ENCODE results near the gene P2RY4.
A peak's percentile ranks its signal among the peaks of the same experiment; 100 is the strongest.
"Not testable (repeated sequence)": the region's sequence is repeated elsewhere in the genome, so short reads cannot be mapped to it uniquely, and the experiment has no call there.

The P2RY4 gene

DNA sequence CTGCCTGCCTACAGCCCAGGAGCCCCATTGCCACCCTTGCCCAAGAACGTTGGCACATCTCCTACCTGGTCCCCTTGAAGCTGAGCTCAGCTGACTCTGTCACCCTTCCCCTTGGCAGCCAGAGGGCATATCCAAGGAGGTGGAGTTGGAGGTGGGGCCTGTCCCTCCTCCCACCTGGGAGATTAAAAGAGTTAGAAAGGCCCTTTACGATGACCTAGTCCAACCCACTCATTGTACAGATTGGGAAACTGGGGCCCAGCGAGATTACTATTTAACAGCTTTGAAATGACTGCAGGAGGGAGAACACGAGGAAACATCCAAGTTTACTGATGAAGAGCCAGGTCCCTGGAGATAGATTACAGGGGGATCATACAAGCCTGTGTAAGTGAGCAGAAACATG lies at the start of gene P2RY4:
Gene P2RY4, minus strand, starts transcription at position 101 of the 400 bp plus-strand sequence. CDS start 580 bp downstream, outside the sequence.
- DNase-seq: no peak

DNA sequence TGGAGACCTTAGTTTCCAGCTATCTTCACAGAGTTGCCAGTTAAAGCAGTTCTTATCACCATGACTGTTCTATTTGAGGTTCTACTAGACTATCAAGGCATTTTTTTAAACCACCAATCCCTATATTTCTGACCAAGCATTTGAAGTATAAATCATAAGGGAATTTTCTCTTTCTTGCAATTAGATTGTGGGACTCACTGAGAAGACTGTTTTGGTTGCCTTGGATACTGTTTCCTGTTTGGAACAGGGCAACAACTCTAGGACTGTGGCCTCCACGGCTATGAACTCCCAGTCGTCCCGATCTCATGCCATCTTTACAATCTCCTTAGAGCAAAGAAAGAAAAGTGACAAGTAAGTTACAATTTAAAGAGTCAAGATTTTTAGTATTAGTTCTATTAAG lies 41.7 kb upstream of the P2RY4 start:
- no peak for DNase-seq

- no peak for DNase-seq
Observed at GRCh38 chrX:70293621-70294020, 33.6 kb upstream of the P2RY4 start.

DNA sequence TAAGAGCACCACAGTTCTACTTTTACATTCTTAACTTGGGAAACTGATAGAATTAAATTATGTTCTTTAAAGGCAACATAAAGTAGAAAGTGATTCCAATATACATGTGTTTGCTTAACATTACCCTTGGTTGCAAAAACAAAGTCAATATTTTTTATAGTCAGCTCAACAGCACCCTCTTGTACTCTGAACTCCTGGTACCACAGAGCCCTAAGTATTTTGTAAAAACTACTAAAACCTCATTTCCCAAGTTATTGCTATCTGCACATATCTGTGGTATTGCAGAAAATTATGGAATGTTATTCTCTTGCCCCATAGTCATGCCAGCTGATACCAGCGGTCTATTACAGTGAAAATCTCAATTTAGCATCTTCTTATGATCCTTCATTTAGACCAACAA lies 32.8 kb upstream of the P2RY4 start:
- DNase-seq: no peak

DNA sequence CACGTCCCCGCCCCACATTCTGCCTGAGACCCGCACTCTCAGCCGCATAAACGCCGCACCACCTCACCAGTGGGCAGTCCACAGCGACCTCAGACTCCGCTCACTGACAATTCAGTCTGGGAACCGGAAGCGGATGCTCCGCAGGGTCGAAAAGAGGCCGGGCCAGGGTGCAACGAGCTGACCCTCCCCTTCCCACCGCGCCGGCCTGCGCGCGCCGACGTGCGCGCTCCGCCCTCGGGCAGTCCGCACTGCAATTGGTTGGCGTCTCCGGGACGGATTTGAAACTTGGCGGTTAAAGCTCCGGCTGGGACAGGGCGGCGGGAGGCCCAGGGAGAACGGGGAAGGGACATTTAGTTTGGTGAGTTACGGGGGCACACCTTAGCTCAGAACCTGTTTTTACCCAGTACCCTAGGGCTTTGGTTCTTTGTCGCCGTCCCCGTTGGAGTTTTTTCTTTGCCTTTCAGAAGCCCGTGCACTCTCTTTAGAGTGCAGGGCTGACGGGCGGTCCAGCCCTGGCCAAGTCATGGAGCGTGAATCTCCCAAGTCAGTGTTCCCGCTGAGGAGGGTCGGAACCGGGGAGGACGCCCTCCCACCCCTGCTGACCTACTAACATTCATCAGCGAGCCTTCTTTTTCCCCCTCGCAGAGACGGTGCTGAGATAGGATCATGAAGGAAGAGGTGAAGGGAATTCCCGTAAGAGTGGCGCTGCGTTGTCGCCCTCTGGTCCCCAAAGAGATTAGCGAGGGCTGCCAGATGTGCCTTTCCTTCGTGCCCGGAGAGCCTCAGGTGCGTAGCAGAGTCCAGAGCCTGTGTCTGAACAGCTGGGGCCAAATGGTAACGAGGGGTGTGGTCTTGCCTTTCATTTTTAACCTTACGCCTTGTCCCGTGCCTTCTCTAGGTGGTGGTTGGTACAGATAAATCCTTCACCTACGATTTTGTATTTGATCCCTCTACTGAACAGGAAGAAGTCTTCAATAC lies 30.1 kb upstream of the P2RY4 start, which contains the start of the genes KIF4A and PDZD11:
Gene KIF4A, plus strand, starts transcription at position 312 of the 978 bp plus-strand sequence. Its CDS starts 355 bp downstream, at position 667.
Gene PDZD11, minus strand, starts transcription at position 135 of the 978 bp plus-strand sequence. CDS start 586 bp downstream, outside the sequence.
- DNase-seq: peak; percentile 60

GRCh38 chrX:70289168-70289792 lies 29.3 kb upstream of the P2RY4 start:
- no peak for DNase-seq

GRCh38 chrX:70281951-70282350 lies 21.9 kb upstream of the P2RY4 start, which contains the start of gene RAB41:
TSS of gene RAB41 (plus strand) at chrX:70282172. CDS start at chrX:70282218, 46 bp downstream.
- DNase-seq: no peak

DNA sequence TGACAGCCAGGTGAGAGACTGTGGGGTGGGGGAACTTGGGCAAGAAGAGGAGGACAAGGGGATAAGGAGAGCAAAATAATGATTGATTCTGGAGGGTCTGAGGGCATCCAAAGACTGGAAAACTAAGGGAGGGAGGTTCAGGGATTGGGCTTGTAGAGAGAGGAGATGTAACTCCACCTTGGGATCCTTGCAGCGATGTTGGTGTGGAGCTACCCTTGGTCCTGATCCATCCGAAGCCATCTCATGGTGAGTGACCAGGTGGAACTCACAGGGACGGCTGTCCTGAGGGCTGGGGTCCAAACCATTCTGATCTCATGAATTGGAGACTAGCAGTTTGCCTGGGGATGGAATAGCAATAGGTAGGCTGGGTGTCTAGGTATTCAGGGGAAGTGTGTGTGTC lies 20.6 kb upstream of the P2RY4 start:
- DNase-seq: no peak

DNA sequence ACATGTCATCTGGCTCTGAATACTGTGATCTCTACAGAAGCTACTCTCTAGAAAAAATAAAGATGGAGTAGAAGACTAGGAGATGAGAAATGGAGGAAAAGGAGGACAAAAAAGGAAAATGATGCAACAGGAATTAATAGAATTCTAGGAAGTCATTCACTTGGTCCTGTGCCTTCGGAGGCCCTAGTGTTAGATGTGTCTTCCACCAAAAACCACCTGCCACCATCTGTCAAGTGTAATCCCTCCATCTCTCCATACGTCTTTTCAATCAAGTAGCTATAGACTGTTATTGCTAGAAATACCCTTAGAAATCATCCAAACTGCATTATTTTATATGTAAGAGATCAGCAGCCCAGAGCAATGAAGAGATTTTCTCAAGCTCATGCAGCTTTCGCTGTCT lies 19.1 kb upstream of the P2RY4 start:
- DNase-seq: no peak

DNA sequence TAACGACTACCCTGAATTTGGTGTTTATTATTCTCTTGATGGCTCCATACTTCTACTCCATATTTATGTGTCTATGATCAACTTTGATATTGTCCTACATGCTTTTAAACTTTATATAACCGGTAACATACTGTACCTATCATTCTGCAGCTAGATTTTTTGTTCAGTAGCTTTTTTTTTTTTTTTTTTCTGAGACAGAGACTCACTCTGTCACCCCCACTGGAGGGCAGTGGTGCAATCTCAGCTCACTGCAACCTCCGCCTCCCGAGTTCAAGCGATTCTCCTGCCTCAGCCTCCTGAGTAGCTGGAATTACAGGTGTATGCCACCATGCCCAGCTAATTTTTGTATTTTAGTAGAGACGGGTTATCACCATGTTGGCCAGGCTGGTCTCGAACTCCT lies 14.0 kb upstream of the P2RY4 start:
- DNase-seq: not testable (repeated sequence)

- DNase-seq: no peak
Observed at GRCh38 chrX:70268034-70268433, 8.0 kb upstream of the P2RY4 start, which contains the start of gene ARR3. TSS of gene ARR3 (plus strand) at chrX:70268334. CDS start at chrX:70269386, 1,052 bp downstream.

- no peak for DNase-seq
Observed at GRCh38 chrX:70264784-70265183, 4.8 kb upstream of the P2RY4 start.

GRCh38 chrX:70262952-70263567 lies 3.1 kb upstream of the P2RY4 start:
- peak; percentile 2 for DNase-seq

- DNase-seq: no peak
Observed at GRCh38 chrX:70257423-70258288, 2.3 kb downstream of the P2RY4 start.

- no peak for DNase-seq
Observed at GRCh38 chrX:70255452-70255851, 4.6 kb downstream of the P2RY4 start.

DNA sequence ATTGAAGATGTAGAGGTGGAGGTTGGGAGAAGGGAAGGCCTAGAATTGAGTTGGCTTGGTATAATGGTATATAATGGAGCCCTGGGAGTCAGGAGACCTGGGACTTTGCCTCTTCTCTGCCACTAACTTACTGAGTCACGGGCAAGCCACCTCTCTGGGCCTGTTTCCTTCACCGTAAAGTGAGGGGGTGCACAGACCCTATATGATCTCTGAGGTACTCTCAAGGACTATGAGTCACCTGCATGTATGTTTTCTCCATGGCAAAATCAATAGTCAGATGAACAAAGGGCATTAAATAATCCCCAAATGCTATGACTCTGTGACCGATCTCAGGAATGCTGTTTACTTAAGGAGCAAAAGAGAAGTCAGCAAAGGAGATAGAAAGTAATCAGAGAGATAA lies 5.1 kb downstream of the P2RY4 start:
- no peak for DNase-seq

DNA sequence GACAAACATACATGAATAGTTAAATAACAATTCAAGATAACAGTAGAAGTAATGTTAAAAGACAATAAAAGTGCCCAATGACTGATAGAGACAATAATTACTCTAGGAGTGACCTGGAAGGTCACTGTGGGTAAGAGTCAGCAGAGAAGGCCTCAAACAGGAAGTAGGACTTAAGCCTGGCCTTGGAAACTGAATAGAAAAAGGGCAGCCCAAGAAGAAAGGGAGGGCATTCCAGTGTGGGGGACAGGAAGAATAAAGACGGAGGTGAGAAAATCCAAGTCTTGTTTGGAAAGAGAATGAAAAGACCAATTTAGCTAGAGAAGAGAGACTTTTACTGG lies 6.0 kb downstream of the P2RY4 start:
- no peak for DNase-seq

GRCh38 chrX:70253377-70254062 lies 6.5 kb downstream of the P2RY4 start:
- DNase-seq: no peak

GRCh38 chrX:70252491-70252890 lies 7.5 kb downstream of the P2RY4 start:
- DNase-seq: no peak

DNA sequence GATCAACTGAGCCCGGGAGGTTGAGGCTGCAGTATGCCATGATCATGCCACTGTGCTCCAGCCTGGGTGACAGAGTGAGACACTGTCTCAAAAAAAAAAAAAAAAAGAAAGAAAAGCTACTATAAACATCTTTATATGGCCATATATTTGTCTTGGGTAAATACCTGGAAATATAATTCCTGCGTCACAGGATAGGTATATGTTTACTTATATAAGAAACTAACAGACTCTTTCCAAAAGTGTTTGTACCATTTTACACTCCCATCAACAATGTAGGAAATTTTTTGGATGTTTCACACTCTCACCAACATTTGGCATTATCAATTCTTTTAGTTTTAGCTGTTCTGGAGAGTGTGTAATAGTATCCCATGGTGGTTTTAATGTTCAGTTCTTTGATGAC lies 12.8 kb downstream of the P2RY4 start:
- no peak for DNase-seq

GRCh38 chrX:70244881-70245280 lies 15.1 kb downstream of the P2RY4 start:
- DNase-seq: no peak

DNA sequence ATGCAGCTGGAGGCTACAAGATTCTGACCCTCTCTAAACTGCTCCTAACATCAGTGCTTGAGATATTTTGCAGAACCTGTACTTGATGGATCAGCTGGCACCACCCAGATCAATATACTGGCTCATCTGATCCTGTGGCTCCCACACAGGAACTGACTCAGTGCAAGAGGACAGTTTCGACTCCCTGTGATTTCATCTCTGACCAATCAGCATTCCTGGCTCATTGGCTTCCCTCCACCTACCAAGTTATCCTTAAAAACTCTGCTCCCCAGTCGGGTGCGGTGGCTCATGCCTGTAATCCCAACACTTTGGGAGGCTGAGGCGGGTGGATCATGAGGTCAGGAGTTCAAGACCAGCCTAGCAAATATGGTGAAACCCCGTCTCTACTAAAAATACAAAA lies 16.4 kb downstream of the P2RY4 start:
- DNase-seq: not testable (repeated sequence)
